GM23248 (cell line): ENCODE data around the gene UBE2L3.
"Not testable (repeated sequence)": the region's sequence is repeated elsewhere in the genome, so short reads cannot be mapped to it uniquely, and the experiment has no call there.

Experiments
- EZH2 ChIP-seq: fragments of 200-600 bp; sonication (generic); IDR thresholded peaks from 2 replicates; pipeline ENCODE4 v1.6.1; 2018; ENCODE audit warnings: antibody characterized with exemption, mild to moderate bottlenecking; ENCODE audit not compliant: insufficient read depth, poor library complexity, severe bottlenecking
- EZH2phosphoT487 ChIP-seq: fragments of 200-600 bp; sonication (generic); IDR thresholded peaks from 2 replicates; pipeline ENCODE4 v1.6.1; 2018; ENCODE audit warnings: antibody characterized with exemption, moderate library complexity, mild to moderate bottlenecking, low read depth; ENCODE audit not compliant: insufficient read depth

DNA sequence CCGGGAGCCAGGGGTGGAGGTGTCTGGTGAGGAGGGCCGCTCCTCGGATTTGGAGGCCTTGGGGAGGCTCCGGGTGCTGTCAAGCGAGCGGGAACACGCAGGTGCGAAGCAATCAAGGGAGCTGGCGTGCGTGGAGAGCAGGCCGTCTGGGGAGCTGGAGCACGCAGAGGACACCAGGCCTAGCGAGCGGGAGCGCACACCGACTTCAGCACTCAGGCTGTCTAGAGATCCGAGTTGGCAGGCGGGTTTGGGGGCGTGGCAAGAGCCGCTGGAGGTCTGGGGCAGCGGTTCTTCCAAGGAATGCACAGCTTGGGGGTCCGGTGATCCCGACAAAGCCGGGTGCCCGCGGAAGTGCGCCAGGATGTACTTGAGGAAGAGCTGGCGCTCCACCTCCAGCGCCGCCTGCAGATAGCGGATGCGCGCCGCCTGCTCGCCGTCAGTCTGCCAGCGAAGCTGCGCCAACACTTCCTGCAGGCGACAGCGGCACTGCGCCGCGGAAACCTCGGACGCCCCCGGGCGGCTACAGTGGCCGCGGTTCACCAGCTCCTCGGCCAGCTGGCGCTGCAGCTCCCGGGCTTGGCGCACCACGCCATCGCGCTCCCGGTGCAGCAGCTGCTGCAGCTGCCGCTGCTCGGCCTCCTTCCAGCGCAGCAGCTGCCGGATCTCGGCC, 17.4 kb upstream of the UBE2L3 start:
- TF ChIP-seq EZH2, EZH2phosphoT487: not testable (repeated sequence)
